Colon (tissue), 2 donors: Measurements from ENCODE around the gene IL37.
"Not testable (repeated sequence)": the region's sequence is repeated elsewhere in the genome, so short reads cannot be mapped to it uniquely, and the experiment has no call there.

Experiments
- FAIRE-seq: peaks from 2 replicates; lab custom pipeline; 2012; peaks lifted over from hg19 to GRCh38; lab: Jason Lieb, UNC
- donor health status: control.
- donor health status: control.

IL37 gene

DNA sequence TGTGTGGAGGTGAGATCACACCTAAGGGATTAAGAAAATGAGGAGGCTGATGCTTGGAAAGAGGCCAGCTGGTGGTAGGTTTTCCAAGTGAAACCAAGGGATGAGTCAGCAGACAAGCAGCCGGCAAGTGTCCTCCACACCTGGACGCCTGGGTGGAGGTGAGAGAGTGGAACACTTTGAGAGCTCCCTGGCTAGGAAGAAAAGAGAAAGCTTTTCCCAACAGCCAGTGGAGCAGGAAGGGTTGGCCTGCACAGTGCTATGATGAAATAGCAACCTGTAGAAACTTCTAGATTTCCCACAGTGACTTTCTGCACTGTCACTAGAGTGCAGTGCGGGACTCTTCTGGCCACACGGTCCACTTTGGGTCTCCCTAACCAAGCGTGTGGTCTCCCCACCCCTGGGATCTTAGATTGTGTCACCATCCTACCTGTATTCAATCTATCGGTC lies 19.6 kb upstream of the IL37 start:
- no peak for FAIRE-seq

DNA sequence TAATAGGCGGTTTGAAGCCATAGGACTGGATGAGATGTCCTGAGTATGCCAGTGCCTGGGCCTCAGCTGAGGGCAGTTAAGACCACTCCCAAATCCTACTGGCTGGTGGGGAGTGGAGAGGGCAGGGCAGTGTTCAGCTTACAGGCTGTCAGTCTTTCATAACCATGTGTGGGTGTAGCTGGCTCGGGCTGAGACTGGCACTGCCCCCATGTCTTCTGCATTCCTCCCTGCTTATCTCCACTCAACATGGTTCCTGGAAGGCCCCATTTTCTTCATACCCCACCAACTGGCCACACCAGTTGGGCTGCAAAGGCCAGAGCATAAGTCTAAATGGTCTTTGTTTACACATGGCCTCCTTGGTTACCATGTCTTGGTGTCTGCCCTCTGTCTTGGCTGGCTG lies 17.2 kb upstream of the IL37 start:
- no peak for FAIRE-seq

DNA sequence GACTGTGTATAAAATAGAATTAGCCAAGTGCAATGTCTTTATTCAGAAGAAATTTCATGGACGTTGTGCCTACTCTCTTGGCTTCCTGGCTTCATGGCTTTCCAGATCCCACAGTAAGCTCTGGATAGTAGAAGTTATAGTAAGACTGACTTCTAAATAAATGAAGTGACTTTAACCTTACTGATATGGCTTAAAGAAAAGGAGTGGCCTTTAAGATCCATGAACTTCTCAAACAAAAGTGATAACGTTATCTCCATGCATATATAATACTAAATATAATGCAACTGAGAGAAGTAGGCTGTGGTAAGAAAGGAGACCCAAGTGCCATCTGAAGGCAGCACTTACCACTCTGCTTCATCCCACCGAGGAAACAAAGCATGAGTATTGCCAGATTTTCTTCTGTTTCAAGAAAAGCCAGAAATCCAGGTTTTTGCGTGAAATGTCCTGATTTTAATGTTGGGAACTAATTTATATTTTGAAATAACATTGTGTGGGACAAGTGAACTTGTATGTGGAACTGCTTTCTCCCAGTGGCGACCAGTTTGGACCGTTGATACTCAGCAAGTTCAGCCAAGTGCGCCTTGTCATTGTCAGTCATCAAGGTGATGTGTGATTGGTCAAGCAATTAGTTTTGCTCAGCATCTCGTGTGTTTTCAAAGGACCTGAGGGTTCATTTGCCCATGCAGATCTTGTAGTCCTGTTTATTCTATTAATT lies 13.9 kb upstream of the IL37 start:
- FAIRE-seq = no peak

DNA sequence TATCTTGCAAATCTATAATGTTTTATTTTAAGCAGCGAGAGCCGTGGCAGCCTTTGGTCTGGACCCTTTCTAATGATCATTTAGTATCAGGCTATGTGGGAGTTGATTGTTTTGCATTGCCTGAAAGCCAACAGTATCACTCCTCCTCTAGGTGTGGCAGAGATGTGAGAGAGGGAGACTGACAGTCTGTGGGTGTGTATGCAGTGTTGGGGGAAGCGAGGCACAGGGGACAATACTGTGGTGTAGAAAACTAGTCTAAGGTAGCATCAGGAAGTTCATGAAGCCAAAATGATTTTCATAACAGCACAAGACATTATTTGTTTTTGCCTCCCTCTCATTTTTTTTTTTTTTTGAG lies 13.4 kb upstream of the IL37 start:
- no peak for FAIRE-seq

DNA sequence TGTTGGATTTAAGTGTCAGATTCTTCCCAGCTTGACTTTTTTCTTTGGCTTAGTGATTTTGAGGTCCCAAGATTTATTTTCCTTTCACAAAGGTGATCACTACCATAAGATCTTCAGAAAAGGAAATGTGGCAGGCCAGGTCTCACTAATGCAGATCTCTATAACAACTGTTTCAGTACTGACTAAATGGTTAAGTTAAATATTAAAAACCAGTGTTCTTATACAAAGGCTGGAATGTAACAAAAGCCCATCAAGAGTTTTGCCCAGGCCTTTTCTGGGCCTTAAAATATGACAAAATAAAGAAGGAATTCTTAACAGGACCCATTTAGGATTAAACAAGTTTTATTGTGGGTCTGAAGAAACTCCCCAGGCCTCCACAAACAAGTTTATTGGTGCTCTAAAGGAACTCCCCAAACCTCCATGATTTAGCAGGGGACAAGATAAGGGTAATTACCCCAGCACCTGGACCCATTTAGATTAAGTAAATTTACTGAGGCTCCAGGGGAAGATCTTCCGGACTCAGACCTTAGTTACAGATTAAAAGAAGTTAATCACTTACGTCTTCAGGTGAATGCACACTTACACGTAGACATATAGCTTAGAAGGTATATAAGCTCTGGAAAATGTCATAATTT lies 9.4 kb upstream of the IL37 start:
- not testable (repeated sequence) for FAIRE-seq

DNA sequence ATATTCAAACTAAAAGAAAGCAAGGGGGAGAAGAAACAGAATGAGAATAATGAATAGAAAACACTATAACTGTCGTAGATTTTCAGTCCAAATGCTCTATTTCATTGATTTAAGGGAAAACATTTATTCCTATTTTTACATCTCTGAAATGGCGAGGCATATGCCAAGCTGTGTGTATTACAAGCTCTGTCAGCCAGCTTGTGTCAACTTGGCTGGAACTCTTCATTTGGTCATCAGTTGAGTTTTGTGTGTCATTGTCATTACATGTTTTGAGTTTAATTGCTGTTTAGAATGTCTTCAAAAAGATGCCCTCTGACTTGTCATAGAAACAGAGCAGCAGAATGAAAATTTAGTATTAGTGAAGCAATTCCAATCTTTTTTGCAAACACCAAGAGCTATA lies 8.1 kb upstream of the IL37 start:
- FAIRE-seq = no peak

DNA sequence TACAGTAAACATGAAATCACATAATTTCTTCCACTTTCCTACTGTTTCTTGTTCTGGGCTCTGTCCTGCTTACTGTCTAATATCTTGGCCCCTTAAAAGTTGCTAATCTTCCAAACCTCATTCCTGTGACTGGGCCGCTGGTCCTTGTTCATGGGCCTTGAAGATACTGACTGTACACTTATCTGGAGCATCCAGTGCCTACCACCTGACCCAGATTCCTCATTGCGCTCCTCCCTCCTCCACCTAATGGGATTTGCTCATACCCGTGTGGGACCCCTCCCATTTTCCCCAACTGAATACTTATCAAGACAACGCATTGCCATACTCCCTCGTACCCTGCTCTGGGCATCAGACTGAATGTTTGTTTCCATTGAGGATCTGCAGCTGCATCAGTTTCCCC lies 6.1 kb upstream of the IL37 start:
- FAIRE-seq = no peak

DNA sequence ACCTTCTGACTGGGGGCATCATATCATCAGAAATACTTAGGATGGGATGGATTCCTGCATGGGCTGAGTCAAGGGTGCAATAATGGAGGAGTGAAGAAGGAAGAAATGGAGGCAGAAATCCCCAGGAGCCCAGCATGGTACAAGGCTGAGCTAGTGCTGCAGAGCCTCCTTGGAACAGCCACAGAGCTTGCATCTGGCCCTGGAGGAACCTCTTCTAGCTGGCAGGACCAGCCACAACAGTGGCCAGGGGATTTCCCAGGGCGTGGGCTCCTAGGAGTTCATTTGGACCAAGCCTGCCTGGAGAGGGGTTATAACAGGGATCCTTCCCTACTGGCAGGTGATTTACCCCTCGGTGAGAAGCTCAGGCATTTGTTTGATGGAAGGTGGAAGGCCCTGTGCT lies 4.7 kb upstream of the IL37 start:
- no peak for FAIRE-seq

DNA sequence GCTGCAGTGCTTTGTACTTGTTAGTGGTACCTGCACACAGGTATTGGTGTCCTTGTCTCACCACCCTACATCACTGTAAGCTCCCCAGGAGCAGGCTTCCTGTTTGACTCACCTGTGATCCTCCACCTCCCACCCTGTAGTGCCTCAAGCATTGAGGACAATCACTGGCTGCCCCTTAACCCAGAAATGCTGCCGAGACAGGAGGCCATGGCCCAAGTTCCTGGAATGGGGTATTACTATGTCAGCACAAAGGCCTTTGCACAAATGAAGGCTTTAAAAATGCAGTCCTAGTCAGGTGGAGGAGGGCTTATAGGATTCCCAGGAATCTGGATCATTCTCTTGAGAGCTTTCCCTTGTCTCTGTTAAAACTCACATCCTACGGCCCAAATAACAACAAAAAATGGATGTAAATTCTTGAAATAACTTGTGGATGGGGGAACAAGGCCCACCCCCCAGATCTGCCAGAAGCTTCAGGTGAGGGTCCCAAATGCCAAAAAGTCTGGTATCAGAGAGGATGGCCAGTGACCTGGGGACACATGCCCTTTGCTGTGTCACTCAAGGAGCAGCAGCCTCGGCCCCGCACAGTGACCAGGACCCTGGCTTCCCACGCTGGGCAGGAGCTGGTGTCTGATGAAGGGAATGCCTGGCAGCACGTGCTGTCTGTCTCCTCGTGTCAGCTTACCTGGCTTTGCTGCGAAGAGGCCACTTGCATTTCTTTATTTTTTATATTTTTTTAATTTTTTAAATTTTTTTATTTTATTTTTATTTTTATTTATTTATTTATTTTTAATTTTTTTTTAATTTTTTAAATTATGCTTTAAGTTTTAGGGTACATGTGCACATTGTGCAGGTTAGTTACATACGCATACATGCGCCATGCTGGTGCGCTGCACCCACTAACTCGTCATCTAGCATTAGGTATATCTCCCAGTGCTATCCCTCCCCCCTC lies 3.7 kb upstream of the IL37 start:
- FAIRE-seq = no peak

DNA sequence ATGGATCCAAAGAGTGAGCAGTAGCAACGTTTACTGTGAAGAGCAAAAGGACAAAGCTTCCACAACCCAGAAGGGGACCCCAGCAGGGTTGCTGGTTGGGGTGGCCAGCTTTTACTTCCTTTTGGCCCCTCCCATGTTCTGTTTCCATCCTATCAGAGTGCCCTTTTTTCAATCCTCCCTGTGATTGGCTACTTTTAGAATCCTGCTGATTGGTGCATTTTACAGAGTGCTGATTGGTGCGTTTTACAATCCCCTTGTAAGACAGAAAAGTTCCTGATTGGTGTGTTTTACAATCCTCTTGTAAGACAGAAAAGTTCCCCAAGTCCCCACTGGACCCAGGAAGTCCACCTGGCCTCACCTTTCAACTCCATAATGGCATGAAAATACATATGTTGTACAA lies 2.4 kb upstream of the IL37 start:
- FAIRE-seq = not testable (repeated sequence)

DNA sequence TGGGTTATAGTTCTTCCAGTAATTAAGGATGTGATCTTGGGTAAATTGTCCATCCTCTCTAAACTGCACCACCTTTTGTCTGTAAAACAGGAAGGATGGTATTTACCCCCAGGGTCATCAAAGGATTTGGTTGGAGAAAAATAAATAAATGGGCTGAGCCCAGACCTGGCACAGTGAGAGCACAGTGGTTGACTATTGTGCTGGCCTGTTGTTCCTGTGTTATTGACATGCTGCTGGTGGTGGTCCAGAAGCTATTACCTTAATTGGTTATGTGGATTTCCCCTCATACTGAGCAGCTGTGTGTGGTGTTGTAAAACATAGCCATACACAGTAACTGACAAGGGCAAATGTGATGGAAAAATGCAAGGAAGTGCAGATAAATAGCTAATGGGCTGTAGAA lies 746 bp upstream of the IL37 start:
- no peak for FAIRE-seq

DNA sequence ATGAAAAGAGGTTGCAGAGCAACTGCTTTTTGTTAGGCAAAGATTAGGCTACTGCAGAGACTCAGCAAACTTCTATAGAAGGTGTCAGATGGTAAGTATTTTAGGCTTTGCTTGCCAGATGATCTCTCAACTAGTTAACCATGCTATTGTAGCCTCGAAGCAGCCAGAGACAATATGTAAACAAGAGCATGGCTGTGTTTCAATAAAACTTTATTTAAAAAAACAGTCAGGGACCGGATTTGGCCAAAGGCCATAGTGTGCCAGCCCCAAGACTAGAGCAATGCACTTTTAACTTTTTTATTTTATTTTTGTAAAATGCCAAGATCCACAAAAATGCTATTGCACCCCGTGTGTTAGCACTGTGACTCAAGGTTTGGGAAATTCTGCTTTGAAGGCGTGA lies 1.4 kb downstream of the IL37 start:
- FAIRE-seq = no peak

DNA sequence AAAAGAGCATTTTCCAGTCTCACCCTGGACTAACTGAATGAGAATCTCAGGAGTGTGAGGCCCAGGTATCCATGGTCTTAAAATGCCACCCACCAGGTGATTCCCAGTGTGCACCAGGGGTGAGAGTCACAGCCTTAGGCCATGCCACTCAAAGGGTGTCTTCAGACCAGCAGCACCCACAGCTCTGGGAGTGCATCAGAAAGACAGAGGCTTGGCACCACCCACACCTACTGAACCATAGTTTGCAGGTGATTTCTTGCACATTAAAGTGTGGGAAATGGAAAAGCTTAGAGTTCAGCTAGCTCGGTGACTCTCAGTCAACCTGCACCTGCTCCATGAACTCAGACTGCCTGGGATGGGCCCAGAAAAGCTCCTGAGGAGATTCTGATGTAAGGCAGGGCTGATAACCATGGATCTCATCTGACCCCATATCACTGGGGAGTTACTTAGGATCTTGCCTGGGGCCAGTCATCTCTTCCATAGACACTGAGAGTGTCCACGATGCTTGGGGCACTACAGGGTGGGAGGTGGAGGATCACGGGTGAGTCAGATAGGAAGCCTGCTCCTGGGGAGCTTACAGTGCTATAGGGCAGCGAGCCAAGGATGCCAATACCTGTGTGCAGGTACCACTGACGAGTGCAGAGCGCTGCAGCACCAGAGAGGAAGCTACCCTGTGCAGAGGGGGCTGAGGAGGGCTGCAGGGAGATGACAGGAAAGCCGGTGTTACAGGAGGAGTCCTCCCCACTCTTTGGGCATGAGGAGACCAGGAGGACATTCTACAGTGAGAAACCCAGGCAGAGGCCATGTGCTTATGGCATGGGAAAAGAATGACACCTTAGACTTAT lies 4.6 kb downstream of the IL37 start:
- FAIRE-seq = no peak

DNA sequence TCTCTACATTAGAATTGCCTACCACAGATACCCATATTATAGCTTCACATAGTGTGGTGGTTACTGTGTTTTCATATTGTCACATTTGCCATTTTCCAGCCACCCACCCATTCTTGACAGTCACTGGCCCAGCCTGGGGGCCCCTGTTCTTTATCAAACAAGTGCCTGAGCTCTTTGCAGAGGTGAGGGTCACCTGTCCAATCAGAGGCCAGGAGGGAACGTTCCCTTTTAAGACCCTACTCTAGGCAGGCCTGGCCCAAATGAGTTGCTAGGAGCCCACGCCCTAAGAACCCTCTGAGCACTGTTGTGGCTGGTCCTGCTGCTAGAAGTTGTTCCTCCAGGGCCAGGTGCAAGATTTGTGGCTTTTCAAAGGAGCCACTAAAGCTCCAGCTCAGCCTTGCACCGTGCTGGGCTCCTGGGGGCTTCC lies 5.2 kb downstream of the IL37 start:
- no peak for FAIRE-seq

DNA sequence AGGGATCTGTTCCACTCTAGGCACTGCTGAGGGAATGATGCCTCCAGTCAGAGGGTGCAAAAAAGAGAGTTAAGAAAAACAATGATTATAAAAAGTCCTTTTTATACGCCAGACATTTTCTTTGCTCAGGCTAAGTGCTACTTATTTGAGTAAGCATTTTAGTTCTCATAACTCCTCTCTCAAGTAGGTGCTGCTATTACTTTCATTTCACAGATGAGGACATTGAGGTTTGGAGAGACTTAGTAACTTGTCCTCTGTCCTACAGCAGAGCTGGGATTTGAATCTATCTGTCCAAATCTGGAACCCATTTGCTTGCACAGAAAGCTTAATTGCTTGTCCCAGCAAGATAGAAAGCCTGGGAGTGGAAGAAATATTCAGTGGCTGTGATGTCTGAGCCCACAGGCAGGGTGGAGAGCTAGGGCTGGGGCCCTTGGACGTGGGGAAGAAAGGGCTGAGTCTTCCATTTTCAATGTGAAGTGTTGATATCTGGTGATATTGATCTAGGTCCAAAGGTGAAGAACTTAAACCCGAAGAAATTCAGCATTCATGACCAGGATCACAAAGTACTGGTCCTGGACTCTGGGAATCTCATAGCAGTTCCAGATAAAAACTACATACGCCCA lies 5.8 kb downstream of the IL37 start:
- no peak for FAIRE-seq

DNA sequence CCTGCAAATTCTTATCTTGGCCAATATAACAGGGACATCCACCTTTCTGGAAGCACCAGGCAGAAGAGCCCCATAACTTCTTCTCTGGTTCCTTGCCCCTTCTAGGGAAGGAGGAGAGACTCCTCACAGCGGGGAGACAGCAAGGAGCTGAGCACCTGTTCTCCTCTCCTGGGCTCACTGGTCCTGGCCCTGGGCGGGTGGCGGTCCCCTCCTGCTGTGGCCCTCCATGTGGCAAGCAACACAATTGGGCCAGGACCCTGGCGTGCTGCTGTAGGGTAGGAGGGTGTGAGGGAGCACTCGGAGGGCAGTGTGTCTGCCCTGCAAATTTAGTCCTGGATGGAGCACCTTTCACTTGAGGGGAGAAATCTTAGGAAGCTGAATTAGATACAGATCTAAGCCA lies 6.9 kb downstream of the IL37 start:
- FAIRE-seq = no peak

DNA sequence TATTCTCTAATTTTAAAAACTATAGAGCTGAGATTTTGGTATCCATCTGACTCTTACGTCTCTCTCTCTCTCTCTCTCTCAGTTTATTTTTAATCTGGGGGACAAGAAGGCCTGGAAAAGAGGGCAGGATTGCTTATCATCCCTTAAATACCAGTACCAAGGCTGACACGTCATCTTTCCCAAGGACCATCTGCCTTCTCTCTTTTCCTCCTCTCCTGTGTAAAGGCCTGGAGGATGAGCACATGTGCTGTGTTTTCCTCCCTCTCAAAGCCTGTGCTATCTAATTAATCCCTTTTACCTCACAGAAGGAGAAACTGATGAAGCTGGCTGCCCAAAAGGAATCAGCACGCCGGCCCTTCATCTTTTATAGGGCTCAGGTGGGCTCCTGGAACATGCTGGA lies 7.3 kb downstream of the IL37 start:
- no peak for FAIRE-seq

DNA sequence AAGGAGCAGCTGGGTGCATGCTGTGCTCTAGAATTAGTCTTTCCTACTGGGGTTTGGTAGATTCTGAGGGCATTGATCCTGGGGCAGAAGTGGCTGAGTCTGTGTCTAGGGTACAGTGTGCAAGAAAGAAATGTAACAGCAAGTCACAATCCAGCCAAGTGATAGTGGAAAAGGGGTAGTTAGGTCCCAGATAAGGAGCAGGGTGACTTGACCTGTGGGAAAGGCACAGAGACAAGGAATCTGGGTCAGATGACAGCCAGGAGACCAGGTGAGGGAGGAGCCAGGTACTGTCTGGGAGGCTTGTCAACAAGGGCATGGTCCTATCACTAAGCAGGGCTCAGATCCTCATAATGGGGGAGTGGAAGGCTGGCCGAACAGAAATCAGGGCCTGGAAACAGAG lies 8.1 kb downstream of the IL37 start:
- FAIRE-seq = no peak

DNA sequence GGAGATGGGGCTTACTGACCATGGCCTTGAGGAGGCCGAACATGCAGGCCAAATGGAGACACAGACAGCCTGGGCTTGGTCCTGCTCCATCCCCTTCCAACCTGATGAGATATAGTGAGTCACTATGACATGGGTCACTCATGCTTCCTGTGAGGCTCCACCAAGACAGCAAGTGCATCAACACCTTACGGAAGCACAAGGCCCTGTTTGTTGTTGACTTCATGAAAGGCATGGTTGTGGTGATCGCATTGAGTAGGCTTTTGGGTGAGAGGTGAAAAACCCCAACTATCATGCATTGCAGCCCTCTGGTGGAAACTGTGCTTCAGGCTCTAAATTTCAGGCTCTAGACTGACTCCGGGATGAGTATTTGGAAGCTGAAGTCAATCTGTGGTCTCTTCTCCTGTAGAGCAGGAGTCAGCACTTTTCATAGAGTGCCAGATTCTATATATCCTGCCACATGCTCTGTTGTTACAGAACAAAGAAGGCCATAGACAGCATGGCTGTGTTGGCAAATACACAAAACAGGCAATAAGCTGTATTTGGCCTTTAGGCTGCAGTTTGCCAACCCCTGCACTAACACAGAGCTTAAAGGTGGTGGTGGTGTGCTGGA lies 10.1 kb downstream of the IL37 start:
- no peak for FAIRE-seq

DNA sequence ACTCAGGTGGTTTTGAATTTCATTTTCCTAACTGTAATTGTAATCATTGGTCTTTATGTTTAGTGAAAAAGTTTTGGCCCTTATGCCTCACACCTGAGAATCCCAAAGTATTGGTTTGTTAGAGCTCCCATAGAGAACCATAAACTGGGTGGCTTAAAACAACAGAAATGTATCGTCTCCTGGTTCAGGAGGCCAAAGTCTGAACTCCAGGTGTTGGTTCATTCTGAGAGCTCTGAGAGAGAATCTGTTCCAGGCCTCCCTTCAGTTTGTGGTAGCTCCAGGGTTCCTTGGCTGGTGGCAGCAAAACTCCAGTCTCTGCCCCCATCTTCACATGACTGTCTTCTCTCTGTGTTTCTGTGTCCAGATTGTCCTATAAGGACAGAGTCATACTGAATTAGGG lies 11.0 kb downstream of the IL37 start:
- FAIRE-seq = no peak

DNA sequence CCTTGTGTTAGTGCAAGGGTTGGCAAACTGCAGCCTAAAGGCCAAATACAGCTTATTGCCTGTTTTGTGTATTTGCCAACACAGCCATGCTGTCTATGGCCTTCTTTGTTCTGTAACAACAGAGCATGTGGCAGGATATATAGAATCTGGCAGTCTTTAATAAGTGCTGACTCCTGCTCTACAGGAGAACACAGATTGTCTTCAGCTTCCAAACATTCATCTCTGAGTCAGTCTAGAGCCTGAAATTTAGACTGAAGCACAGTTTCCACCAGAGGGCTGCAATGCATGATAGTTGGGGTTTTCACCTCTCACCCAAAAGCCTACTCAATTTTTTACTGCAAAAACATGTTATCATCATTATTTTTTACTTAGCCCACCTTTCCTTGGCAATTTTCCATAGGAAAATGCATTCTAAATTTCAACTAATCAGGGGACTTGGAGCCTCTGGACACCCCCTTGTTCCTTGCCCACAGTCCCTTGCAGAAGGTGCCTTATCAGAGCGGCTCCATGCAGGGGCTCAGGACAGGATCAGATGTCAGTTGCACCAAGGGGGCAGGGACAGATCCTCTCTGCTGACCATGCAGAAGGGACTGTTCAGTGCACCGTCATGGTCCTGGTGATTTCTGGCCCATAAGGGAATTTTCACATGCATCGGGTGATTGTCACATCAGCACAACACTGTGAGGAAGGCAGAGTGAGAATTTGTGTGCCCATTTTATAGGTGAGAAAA lies 12.4 kb downstream of the IL37 start:
- no peak for FAIRE-seq
